Prostate gland (tissue), 2 donors: ENCODE data around the gene NPY. TPM values are rescaled to one million over a fixed set of nuclear protein-coding genes. Genes with fewer than 3 reads are reported as not detected.

Experiments
- DNase-seq: peaks from one replicate; pipeline ENCODE4 v3.0.0-alpha.2; 2019; ENCODE audit warnings: low spot score
- H3K27ac ChIP-seq, 2 donors: fragments of 200-600 bp; sonication (generic); 2 replicates each; pipeline ENCODE4 v1.5.1; 2017 to 2019
- H3K27me3 ChIP-seq: fragments of 200-600 bp; sonication (generic); replicated peaks from 2 replicates; pipeline ENCODE4 v1.5.1; 2019; ENCODE audit not compliant: insufficient read depth
- H3K36me3 ChIP-seq, 2 donors: fragments of 200-600 bp; sonication (generic); 1 replicate in 1 of 2; 2 replicates in 1 of 2; pipeline versions ENCODE4 v1.5.1 to v1.8.1; 2017 to 2019
- H3K4me1 ChIP-seq: fragments of 200-600 bp; sonication (generic); replicated peaks from 2 replicates; pipeline ENCODE4 v1.5.1; 2019
- H3K4me3 ChIP-seq, 2 donors: fragments of 200-600 bp; sonication (generic); 2 replicates each; pipeline ENCODE4 v1.5.1; 2017 to 2019
- H3K9me3 ChIP-seq: fragments of 200-600 bp; sonication (generic); 2 replicates; pipeline ENCODE4 v1.5.1; 2017
- CTCF ChIP-seq, 4 experiments: fragments of 200-600 bp in 2 of 4; fragments of 450-650 bp in 2 of 4; sonication (generic) in 2 of 4; IDR thresholded peaks; 1 replicate in 3 of 4; 2 replicates in 1 of 4; pipeline ENCODE4 v1.5.1; 2016 to 2019; ENCODE audit warnings: antibody characterized with exemption in 4 of 4, mild to moderate bottlenecking in 2 of 4, moderate library complexity in 2 of 4
- POLR2A ChIP-seq: fragments of 450-650 bp; IDR thresholded peaks from one replicate; pipeline ENCODE4 v1.6.1; 2016; ENCODE audit warnings: antibody characterized with exemption, mild to moderate bottlenecking
- POLR2AphosphoS5 ChIP-seq: sonication (generic); formaldehyde crosslinking; IDR thresholded peaks from one replicate; pipeline ENCODE4 v1.6.1; 2017; ENCODE audit warnings: antibody characterized with exemption
- WGBS: methylation state at CpG from one replicate; pipeline ENCODE4 v1.1.5; 2018; 5-methylcytosine and 5-hydroxymethylcytosine counted together
- intact Hi-C: fragments of 100-400 bp; cut with DNase I; formaldehyde crosslinking; loops from one replicate; pipeline ENCODE4 v1.14.2; 2022
- total RNA-seq, 2 donors: library from RNA; depleted of rRNA; stranded (reverse); fragments of >200 nt; gene quantifications; one replicate each; pipeline ENCODE4 v1.1.0, GENCODE V29; 2016

Gene NPY
- total RNA-seq, 2 donors from 2014 or later, result 55.6 to 2,513 TPM

- intact Hi-C loops, result no loop called here
- no peaks in the 10 kb centered on the region for H3K9me3 ChIP-seq
- TF ChIP-seq POLR2A (no peak), CTCF (IDR thresholded peaks at IDR 0.05) (no peak), POLR2AphosphoS5 (no peak)
- 92% methylated on average over 2 of the region's 2 CpGs for WGBS
- H3K4me1 ChIP-seq, result no peaks in the 10 kb centered on the region
- DNase-seq, result no peak
- no peak overlapping the region for H3K4me3 ChIP-seq
- no peak overlapping the region for H3K27ac ChIP-seq
- no peaks in the 10 kb centered on the region for H3K27me3 ChIP-seq
- H3K36me3 ChIP-seq, result no peaks in the 10 kb centered on the region
Observed at GRCh38 chr7:24328894-24329293, 44.9 kb downstream of the NPY start.

GRCh38 chr7:24334012-24334411, 50.0 kb downstream of the NPY start:
- Histone ChIP-seq H3K27me3 (peaks cover 2% of the 10 kb centered on the region), H3K27ac (no peak overlapping the region)

GRCh38 chr7:24334627-24335026, 50.6 kb downstream of the NPY start:
- TF ChIP-seq POLR2A (no peak), CTCF (IDR thresholded peaks at IDR 0.05) (no peak), POLR2AphosphoS5 (no peak)
- Histone ChIP-seq H3K4me3 (no peak overlapping the region), H3K27ac (no peak overlapping the region), H3K36me3 (no peaks in the 10 kb centered on the region), H3K9me3 (no peaks in the 10 kb centered on the region), H3K27me3 (peaks cover 4% of the 10 kb centered on the region), H3K4me1 (no peaks in the 10 kb centered on the region)
- 89% methylated on average over 3 of the region's 3 CpGs for WGBS
- intact Hi-C loops, result no loop called here
- DNase-seq, result no peak

More at GRCh38 chr7:24334012-24334411, 50.0 kb downstream of the NPY start:
- intact Hi-C loops, result no loop called here
- Histone ChIP-seq H3K4me1 (no peaks in the 10 kb centered on the region), H3K36me3 (no peaks in the 10 kb centered on the region), H3K9me3 (no peaks in the 10 kb centered on the region), H3K4me3 (no peak overlapping the region)
- no peak for DNase-seq
- no peak for TF ChIP-seq POLR2A
- TF ChIP-seq POLR2AphosphoS5, result no peak
- no peak for TF ChIP-seq CTCF (IDR thresholded peaks at IDR 0.05)
- WGBS, result 24% methylated on average over 2 of the region's 2 CpGs

- Histone ChIP-seq H3K4me1 (no peaks in the 10 kb centered on the region), H3K27ac (no peak overlapping the region), H3K36me3 (no peaks in the 10 kb centered on the region), H3K9me3 (no peaks in the 10 kb centered on the region), H3K27me3 (peaks cover 4% of the 10 kb centered on the region), H3K4me3 (no peak overlapping the region)
- 33% methylated on average over 8 of the region's 8 CpGs for WGBS
- TF ChIP-seq POLR2AphosphoS5 (no peak), CTCF (IDR thresholded peaks at IDR 0.05) (no peak), POLR2A (no peak)
- no peak for DNase-seq
- intact Hi-C loops, result no loop called here
Observed at GRCh38 chr7:24336461-24336860, 52.5 kb downstream of the NPY start.

- Histone ChIP-seq H3K4me1 (no peaks in the 10 kb centered on the region), H3K36me3 (no peaks in the 10 kb centered on the region), H3K27me3 (peaks cover 4% of the 10 kb centered on the region), H3K27ac (no peak overlapping the region), H3K9me3 (no peaks in the 10 kb centered on the region), H3K4me3 (no peak overlapping the region)
- DNase-seq, result no peak
- intact Hi-C loops, result no loop called here
- WGBS, result 23% methylated on average over 6 of the region's 6 CpGs
- TF ChIP-seq CTCF (IDR thresholded peaks at IDR 0.05) (no peak), POLR2A (no peak), POLR2AphosphoS5 (no peak)
Observed at GRCh38 chr7:24337180-24337579, 53.2 kb downstream of the NPY start.
